ENCODE results near the gene PAX5.
A peak's percentile ranks its signal among the peaks of the same experiment; 100 is the strongest.

The PAX5 gene

DNA sequence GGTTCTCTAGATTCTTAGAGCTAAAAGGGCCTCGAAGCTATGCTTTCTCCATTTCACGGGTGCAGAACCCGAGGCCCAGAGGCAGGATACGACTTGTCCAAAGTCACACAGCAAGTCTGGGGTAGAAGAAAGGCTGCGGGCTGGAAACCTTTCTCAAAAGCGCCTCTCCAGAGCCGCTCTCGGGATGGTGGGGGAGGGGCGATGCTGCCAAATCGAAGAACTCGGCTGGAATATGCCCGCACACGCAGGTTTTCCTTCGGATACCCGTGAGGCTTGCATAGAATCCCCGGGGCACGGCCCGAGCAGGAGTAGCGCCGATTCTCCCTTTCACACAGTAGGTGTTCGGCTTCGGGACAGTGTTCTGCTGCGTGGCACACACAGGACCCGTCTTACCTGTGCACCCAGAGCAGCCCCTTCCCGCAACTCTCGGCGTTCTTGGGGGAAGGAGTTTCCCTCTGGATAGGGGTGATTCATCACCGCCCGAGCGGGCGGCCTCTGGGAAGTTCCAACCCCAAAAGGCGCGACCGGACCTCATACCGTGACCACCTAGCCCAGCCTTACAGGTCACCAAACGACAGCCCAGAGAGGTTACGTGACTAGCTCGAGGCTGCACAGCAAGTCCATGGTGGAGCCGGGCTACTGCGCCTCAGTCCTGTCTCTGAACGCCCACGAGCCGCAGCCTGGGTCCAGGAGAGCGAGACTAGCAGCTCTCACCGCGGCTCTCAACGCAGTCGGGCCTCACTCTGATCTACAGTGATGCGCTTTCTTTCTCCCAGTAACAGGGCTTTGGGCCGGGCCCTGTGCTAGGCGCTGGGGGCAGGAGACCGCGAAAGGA is 4.1 kb downstream of the PAX5 start:
- no peaks in the 10 kb centered on the region for H3K36me3 ChIP-seq (replicated peaks in 1 of 2; ENCODE audit: control insufficient read depth in 2 of 2, insufficient read depth in 2 of 2, low read length in 2 of 2)
- no peak overlapping the region for H4K8ac ChIP-seq (ENCODE audit: low read depth, low read length)
- no peak overlapping the region for H2AFZ ChIP-seq (ENCODE audit: low read length)
- H2BK5ac ChIP-seq (ENCODE audit: low read length): no peak overlapping the region
- peaks cover 2% of the 10 kb centered on the region for H3K79me1 ChIP-seq (ENCODE audit: low read depth, low read length)
- H3K4ac ChIP-seq (ENCODE audit: low read length): no peak overlapping the region
- peak overlapping the region; percentile 9 for H3K18ac ChIP-seq (ENCODE audit: low read length)
- DNase-seq (ENCODE audit: low spot score): no peak
- no peak overlapping the region for H2BK12ac ChIP-seq (ENCODE audit: low read length)
- no peak overlapping the region for H4K91ac ChIP-seq (ENCODE audit: low read depth, low read length, poor library complexity)
- H3K9ac ChIP-seq (ENCODE audit: low read depth, low read length, poor library complexity): no peak overlapping the region
- peaks cover 13% of the 10 kb centered on the region in 2 donors for H3K4me1 ChIP-seq (ENCODE audit: control insufficient read depth in 2 of 2, insufficient read depth in 1 of 2, low read depth in 1 of 2, low read length in 2 of 2)
- peaks cover 5 to 6% of the 10 kb centered on the region in 2 donors for H3K9me3 ChIP-seq (replicated peaks in 1 of 2; ENCODE audit: control insufficient read depth in 2 of 2, insufficient read depth in 1 of 2, low read depth in 1 of 2, low read length in 2 of 2)
- no peak overlapping the region for H2BK15ac ChIP-seq (ENCODE audit: low read length)
- H3K14ac ChIP-seq (ENCODE audit: low read length): no peak overlapping the region
- H3K4me2 ChIP-seq (ENCODE audit: insufficient read depth, low read length, poor library complexity, severe bottlenecking): no peak overlapping the region
- no peak overlapping the region for H2AK5ac ChIP-seq (ENCODE audit: low read depth, low read length)
- H3K27me3 ChIP-seq (ENCODE audit: control insufficient read depth in 3 of 3, insufficient read depth in 3 of 3, low read depth in 1 of 3, low read length in 3 of 3): peaks cover 0 to 96% (median 71%) of the 10 kb centered on the region in 3 experiments
- H3K27ac ChIP-seq (replicated peaks; ENCODE audit: low read length): no peak overlapping the region
- WGBS, 2 donors (ENCODE audit: extremely low coverage in 2 of 2, insufficient read length in 2 of 2, insufficient replicate concordance in 1 of 2): no CpG with 5 or more reads among the region's 53 CpGs
- no peak overlapping the region for H3K4me3 ChIP-seq (ENCODE audit: low read length in 2 of 2)
- H3K23ac ChIP-seq (ENCODE audit: low read depth, low read length, poor library complexity): no peak overlapping the region
- H2BK120ac ChIP-seq (ENCODE audit: low read depth, low read length): no peak overlapping the region

DNA sequence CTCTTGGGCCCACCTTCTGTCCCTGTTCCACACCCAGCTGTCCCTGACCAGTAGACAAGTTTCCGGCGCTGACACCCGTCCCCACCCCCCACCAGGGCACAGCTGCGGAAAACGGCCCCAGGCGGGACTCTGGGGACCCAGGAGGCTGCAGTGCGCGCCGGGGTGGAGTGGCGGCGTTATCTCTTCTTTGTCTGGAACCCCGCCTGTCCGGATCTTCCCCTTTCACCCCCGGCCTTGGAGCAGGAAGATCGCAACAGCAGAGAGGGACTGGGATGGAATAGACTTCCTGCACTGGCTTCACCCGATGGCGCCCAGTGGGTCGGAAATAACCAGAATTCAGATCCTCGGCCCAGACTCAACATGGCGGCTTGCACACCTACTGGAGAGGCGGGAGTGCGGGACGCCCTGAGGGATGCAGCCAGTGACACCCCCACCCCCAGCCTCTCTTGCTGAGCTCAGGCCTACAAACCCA is 4.7 kb downstream of the PAX5 start:
- Histone ChIP-seq H3K36me3 (replicated peaks in 1 of 2; ENCODE audit: control insufficient read depth in 2 of 2, insufficient read depth in 2 of 2, low read length in 2 of 2) (peaks cover 0 to 3% of the 10 kb centered on the region in 2 donors), H2AK5ac (ENCODE audit: low read depth, low read length) (no peak overlapping the region), H3K4me2 (ENCODE audit: insufficient read depth, low read length, poor library complexity, severe bottlenecking) (no peak overlapping the region), H3K23ac (ENCODE audit: low read depth, low read length, poor library complexity) (no peak overlapping the region), H3K27ac (replicated peaks; ENCODE audit: low read length) (no peak overlapping the region), H4K91ac (ENCODE audit: low read depth, low read length, poor library complexity) (no peak overlapping the region), H2BK120ac (ENCODE audit: low read depth, low read length) (no peak overlapping the region), H3K9ac (ENCODE audit: low read depth, low read length, poor library complexity) (no peak overlapping the region), H3K4me3 (ENCODE audit: low read length in 2 of 2) (no peak overlapping the region), H3K18ac (ENCODE audit: low read length) (no peak overlapping the region), H3K4me1 (ENCODE audit: control insufficient read depth in 2 of 2, insufficient read depth in 1 of 2, low read depth in 1 of 2, low read length in 2 of 2) (peaks cover 10 to 20% of the 10 kb centered on the region in 2 donors), H2BK5ac (ENCODE audit: low read length) (no peak overlapping the region), H2AFZ (ENCODE audit: low read length) (no peak overlapping the region), H3K9me3 (replicated peaks in 1 of 2; ENCODE audit: control insufficient read depth in 2 of 2, insufficient read depth in 1 of 2, low read depth in 1 of 2, low read length in 2 of 2) (peaks cover 5 to 6% of the 10 kb centered on the region in 2 donors), H2BK12ac (ENCODE audit: low read length) (no peak overlapping the region), H3K27me3 (ENCODE audit: control insufficient read depth in 3 of 3, insufficient read depth in 3 of 3, low read depth in 1 of 3, low read length in 3 of 3) (peaks cover 0 to 96% (median 73%) of the 10 kb centered on the region in 3 experiments), H4K8ac (ENCODE audit: low read depth, low read length) (no peak overlapping the region), H3K79me1 (ENCODE audit: low read depth, low read length) (peaks cover 2% of the 10 kb centered on the region), H2BK15ac (ENCODE audit: low read length) (no peak overlapping the region), H3K14ac (ENCODE audit: low read length) (no peak overlapping the region), H3K4ac (ENCODE audit: low read length) (no peak overlapping the region)
- DNase-seq (ENCODE audit: low spot score): no peak
- no CpG with 5 or more reads among the region's 23 CpGs for WGBS, 2 donors (ENCODE audit: extremely low coverage in 2 of 2, insufficient read length in 2 of 2, insufficient replicate concordance in 1 of 2)

GRCh38 chr9:37028420-37029031 is 5.5 kb downstream of the PAX5 start:
- H3K4me1 ChIP-seq (ENCODE audit: control insufficient read depth in 2 of 2, insufficient read depth in 1 of 2, low read depth in 1 of 2, low read length in 2 of 2): peaks cover 10 to 25% of the 10 kb centered on the region in 2 donors
- no peak overlapping the region for H3K14ac ChIP-seq (ENCODE audit: low read length)
- no peak overlapping the region for H2AFZ ChIP-seq (ENCODE audit: low read length)
- H2BK15ac ChIP-seq (ENCODE audit: low read length): no peak overlapping the region
- peaks cover 0 to 10% of the 10 kb centered on the region in 2 donors for H3K36me3 ChIP-seq (replicated peaks in 1 of 2; ENCODE audit: control insufficient read depth in 2 of 2, insufficient read depth in 2 of 2, low read length in 2 of 2)
- H4K91ac ChIP-seq (ENCODE audit: low read depth, low read length, poor library complexity): no peak overlapping the region
- no peak overlapping the region for H3K9ac ChIP-seq (ENCODE audit: low read depth, low read length, poor library complexity)
- H3K4ac ChIP-seq (ENCODE audit: low read length): no peak overlapping the region
- no CpG with 5 or more reads among the region's 22 CpGs for WGBS, 2 donors (ENCODE audit: extremely low coverage in 2 of 2, insufficient read length in 2 of 2, insufficient replicate concordance in 1 of 2)
- H4K8ac ChIP-seq (ENCODE audit: low read depth, low read length): no peak overlapping the region
- H3K9me3 ChIP-seq (replicated peaks in 1 of 2; ENCODE audit: control insufficient read depth in 2 of 2, insufficient read depth in 1 of 2, low read depth in 1 of 2, low read length in 2 of 2): peaks cover 5 to 6% of the 10 kb centered on the region in 2 donors
- H2BK120ac ChIP-seq (ENCODE audit: low read depth, low read length): no peak overlapping the region
- H3K18ac ChIP-seq (ENCODE audit: low read length): no peak overlapping the region
- H2AK5ac ChIP-seq (ENCODE audit: low read depth, low read length): no peak overlapping the region
- no peak overlapping the region for H2BK5ac ChIP-seq (ENCODE audit: low read length)
- peaks cover 2% of the 10 kb centered on the region for H3K79me1 ChIP-seq (ENCODE audit: low read depth, low read length)
- H3K4me3 ChIP-seq (ENCODE audit: low read length in 2 of 2): no peak overlapping the region
- H3K4me2 ChIP-seq (ENCODE audit: insufficient read depth, low read length, poor library complexity, severe bottlenecking): no peak overlapping the region
- DNase-seq (ENCODE audit: low spot score): no peak
- no peak overlapping the region for H3K23ac ChIP-seq (ENCODE audit: low read depth, low read length, poor library complexity)
- peaks cover 0 to 97% (median 72%) of the 10 kb centered on the region in 3 experiments for H3K27me3 ChIP-seq (ENCODE audit: control insufficient read depth in 3 of 3, insufficient read depth in 3 of 3, low read depth in 1 of 3, low read length in 3 of 3)
- H2BK12ac ChIP-seq (ENCODE audit: low read length): no peak overlapping the region
- H3K27ac ChIP-seq (replicated peaks; ENCODE audit: low read length): no peak overlapping the region
